GM12875 (cell line): Measurements from ENCODE around the gene VANGL1.

Experiments used
- H3K4me3 ChIP-seq: one replicate; pipeline ENCODE4 v1.5.1; 2011; ENCODE audit warnings: low read depth, low read length, control low read depth
- CTCF ChIP-seq: IDR thresholded peaks from 2 replicates; pipeline ENCODE4 v1.5.1; 2011; ENCODE audit warnings: low read depth, mild to moderate bottlenecking, control low read depth, inconsistent platforms, low read length, moderate library complexity, borderline replicate concordance; ENCODE audit not compliant: insufficient read depth

Gene VANGL1

GRCh38 chr1:115656461-115657077, 14.8 kb downstream of the VANGL1 start:
- H3K4me3 ChIP-seq: no peak overlapping the region
- TF ChIP-seq CTCF: no peak

GRCh38 chr1:115658646-115659045, 16.9 kb downstream of the VANGL1 start:
- H3K4me3 ChIP-seq: no peak overlapping the region
- TF ChIP-seq CTCF: no peak

GRCh38 chr1:115660151-115660550, 18.4 kb downstream of the VANGL1 start:
- no peak for TF ChIP-seq CTCF
- no peak overlapping the region for H3K4me3 ChIP-seq

- H3K4me3 ChIP-seq: no peak overlapping the region
- no peak for TF ChIP-seq CTCF
These were observed 19.4 kb downstream of the VANGL1 start for GRCh38 chr1:115661157-115661556.

GRCh38 chr1:115665319-115666096, 23.7 kb downstream of the VANGL1 start:
- no peak overlapping the region for H3K4me3 ChIP-seq
- no peak for TF ChIP-seq CTCF

- TF ChIP-seq CTCF: no peak
- no peak overlapping the region for H3K4me3 ChIP-seq
These were observed 24.4 kb downstream of the VANGL1 start for GRCh38 chr1:115666206-115666605.

GRCh38 chr1:115666702-115667101, 24.9 kb downstream of the VANGL1 start:
- no peak for TF ChIP-seq CTCF
- H3K4me3 ChIP-seq: no peak overlapping the region
